NCI-H2029 treated with DMSO at 0.1 percent for 48 hours (cell line): ENCODE data around the gene TSPAN14.
"Not testable (repeated sequence)": the region's sequence is repeated elsewhere in the genome, so short reads cannot be mapped to it uniquely, and the experiment has no call there.

Experiments used
- DNase-seq: peaks from one replicate; lab custom pipeline; 2025; lab: John Stamatoyannopoulos, UW

Gene TSPAN14

GRCh38 chr10:80468806-80469421, 14.8 kb downstream of the TSPAN14 start:
- no peak for DNase-seq

- DNase-seq = no peak
These were observed 16.2 kb downstream of the TSPAN14 start for GRCh38 chr10:80470266-80470665.

GRCh38 chr10:80471001-80471400, 16.9 kb downstream of the TSPAN14 start:
- DNase-seq = no peak

- no peak for DNase-seq
These were observed 17.7 kb downstream of the TSPAN14 start for GRCh38 chr10:80471715-80472233.

GRCh38 chr10:80472234-80473095, 18.4 kb downstream of the TSPAN14 start:
- no peak for DNase-seq

GRCh38 chr10:80473096-80473657, 19.1 kb downstream of the TSPAN14 start:
- DNase-seq = no peak

GRCh38 chr10:80473692-80474596, 19.8 kb downstream of the TSPAN14 start:
- DNase-seq = no peak

GRCh38 chr10:80474597-80474910, 20.4 kb downstream of the TSPAN14 start:
- no peak for DNase-seq

GRCh38 chr10:80474941-80475340, 20.8 kb downstream of the TSPAN14 start:
- no peak for DNase-seq

GRCh38 chr10:80475641-80476040, 21.5 kb downstream of the TSPAN14 start:
- not testable (repeated sequence) for DNase-seq

- no peak for DNase-seq
These were observed 22.6 kb downstream of the TSPAN14 start for GRCh38 chr10:80476685-80477084.

- no peak for DNase-seq
These were observed 23.7 kb downstream of the TSPAN14 start for GRCh38 chr10:80477813-80478212.

- DNase-seq = not testable (repeated sequence)
These were observed 26.3 kb downstream of the TSPAN14 start for GRCh38 chr10:80480373-80480772.

- no peak for DNase-seq
These were observed 26.7 kb downstream of the TSPAN14 start for GRCh38 chr10:80480852-80481251.

GRCh38 chr10:80484243-80484642, 30.1 kb downstream of the TSPAN14 start:
- no peak for DNase-seq

- DNase-seq = no peak
These were observed 30.6 kb downstream of the TSPAN14 start for GRCh38 chr10:80484676-80485075.

GRCh38 chr10:80485076-80485945, 31.2 kb downstream of the TSPAN14 start:
- DNase-seq = no peak

GRCh38 chr10:80485946-80486764, 32.0 kb downstream of the TSPAN14 start:
- no peak for DNase-seq

GRCh38 chr10:80486785-80487420, 32.8 kb downstream of the TSPAN14 start:
- DNase-seq = no peak

GRCh38 chr10:80487421-80487785, 33.3 kb downstream of the TSPAN14 start:
- no peak for DNase-seq
